AG04449 (cell line): ENCODE data around the gene LIMK2.
A peak's percentile ranks its signal among the peaks of the same experiment; 100 is the strongest.

Source experiments
- CTCF ChIA-PET: fragments of 350-600 bp; formaldehyde crosslinking; extraction: SDS; loops from one replicate; lab custom pipeline; 2021; ENCODE audit warnings: antibody characterized with exemption; lab: Yijun Ruan, JAX
- POLR2A ChIA-PET: fragments of 400-600, 350-600 bp; formaldehyde crosslinking; extraction: SDS; loops from one replicate; lab custom pipeline; 2020; ENCODE audit warnings: antibody characterized with exemption, inconsistent platforms; lab: Yijun Ruan, JAX
- DNase-seq: peaks from one replicate; pipeline ENCODE4 v3.0.0-alpha.2; 2010; ENCODE audit warnings: low read depth, low spot score
- H3K4me3 ChIP-seq: 2 replicates; pipeline ENCODE4 v1.5.1; 2011; ENCODE audit warnings: low read depth, mild to moderate bottlenecking, control low read depth, low read length
- CTCF ChIP-seq: IDR thresholded peaks from one replicate; pipeline ENCODE4 v1.5.1; 2011; ENCODE audit warnings: mild to moderate bottlenecking, moderate library complexity, low read length, control low read depth, inconsistent platforms; ENCODE audit not compliant: insufficient read depth; ENCODE audit errors: missing control alignments

LIMK2 gene

DNA sequence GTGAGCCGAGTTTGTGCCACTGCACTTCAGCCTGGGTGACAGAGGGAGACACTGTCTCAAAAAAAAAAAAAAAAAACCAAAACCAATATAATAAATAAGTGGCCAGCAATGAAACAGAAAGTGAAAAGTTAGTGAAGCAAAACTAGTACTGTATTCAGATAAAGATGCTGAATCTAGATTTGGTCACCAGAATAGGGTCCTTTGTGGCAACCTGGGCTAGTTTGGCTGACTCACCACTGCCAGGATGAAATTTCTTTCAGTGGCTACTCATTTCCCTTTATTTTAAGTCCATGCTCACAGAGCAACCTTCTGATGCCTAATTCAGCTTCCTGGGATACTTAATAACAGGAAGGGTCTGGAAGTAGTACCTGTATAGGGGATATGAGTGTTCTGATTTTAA, 26.0 kb downstream of the LIMK2 start:
- no peak for TF ChIP-seq CTCF
- CTCF ChIA-PET = interaction anchor here (3.0 to 10.4 kb wide), 2 partner anchors 28 to 130 kb away, joined by 11 to 91 read pairs; partner anchors contain the start of genes LIMK2 and SELENOM
- POLR2A ChIA-PET = no interaction called here
- DNase-seq = no peak
- H3K4me3 ChIP-seq = no peak overlapping the region

DNA sequence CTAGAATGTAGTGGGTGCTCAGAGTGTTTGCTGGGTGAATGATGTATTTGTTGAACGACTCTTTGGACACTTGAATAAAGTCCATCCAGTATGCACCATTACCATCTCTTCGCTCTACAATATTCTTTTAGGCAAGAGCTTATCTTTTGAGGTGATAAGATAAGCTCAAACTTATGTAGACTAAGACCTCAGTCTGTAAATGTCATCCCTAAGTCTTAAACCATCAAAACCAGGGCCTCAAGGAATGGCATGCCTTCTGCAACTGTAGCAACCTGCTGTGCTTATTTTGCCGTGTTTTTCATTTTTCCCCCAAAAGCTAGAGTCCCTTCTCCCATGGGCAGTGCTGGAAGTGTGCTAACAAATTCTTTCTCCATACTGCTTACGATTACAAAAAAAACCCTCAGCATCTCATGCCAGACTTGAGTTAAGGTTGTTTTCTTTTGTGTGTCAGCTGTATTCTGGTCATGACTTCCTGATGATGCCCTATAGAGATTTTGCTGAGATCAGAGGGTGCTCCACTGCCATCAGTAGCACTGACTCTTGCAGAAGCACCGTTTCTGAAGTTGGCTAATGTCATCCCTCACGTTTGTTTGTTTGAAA, 27.8 kb downstream of the LIMK2 start:
- POLR2A ChIA-PET = no interaction called here
- CTCF ChIA-PET = interaction anchor here (1.0 to 10.4 kb wide), 7 partner anchors 8 to 132 kb away, joined by 3 to 91 read pairs (median 11); partner anchors contain the start of genes LIMK2 and SELENOM
- peak; percentile 23 for DNase-seq
- no peak overlapping the region for H3K4me3 ChIP-seq
- no peak for TF ChIP-seq CTCF

DNA sequence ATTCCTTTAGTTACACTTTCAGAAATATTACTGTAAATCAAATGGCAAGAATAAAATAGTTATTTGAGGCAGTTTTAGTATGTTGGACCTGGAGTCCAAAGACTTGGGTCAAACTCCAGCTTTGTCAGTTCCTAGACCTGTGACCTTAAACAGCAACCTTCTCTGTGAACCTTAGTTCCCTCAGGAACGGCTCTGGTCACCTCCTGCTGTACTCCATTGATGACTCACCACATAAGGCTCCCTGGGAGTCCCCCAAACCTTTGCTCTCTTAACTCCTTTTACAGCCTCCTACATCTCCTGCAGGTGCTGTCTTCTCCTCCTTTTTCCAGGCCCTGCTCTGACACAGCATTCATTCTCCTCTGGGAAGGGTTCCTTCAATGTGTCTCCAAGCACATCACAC, 29.1 kb downstream of the LIMK2 start:
- TF ChIP-seq CTCF = no peak

DNA sequence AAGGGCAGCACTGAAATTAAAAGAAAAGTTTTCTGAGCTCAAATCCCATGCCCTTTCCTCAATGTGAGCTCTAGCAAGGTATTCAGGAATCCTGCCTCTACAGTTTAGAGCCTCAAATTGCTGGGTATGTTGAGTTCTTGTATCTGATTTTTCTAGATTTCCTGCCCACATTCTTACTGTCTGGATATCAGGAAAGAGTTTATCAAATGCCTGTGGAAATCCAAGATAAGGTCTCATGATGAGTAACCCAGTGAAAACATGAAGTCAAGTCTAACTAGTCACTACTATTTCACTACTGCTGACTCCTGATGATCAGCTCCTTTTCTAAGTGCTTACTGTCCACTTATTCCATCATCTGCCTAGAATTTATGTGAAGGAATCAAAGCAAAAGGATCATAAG, 29.8 kb downstream of the LIMK2 start:
- POLR2A ChIA-PET = interaction anchor here (0.6 to 0.9 kb wide), 4 partner anchors 9 to 694 kb away, joined by 3 to 6 read pairs (median 3); no protein-coding TSS in a partner anchor
- peak; percentile 37 for DNase-seq
- CTCF ChIA-PET = interaction anchor here (0.9 to 10.4 kb wide), 8 partner anchors 10 to 157 kb away, joined by 3 to 91 read pairs (median 6); partner anchors contain the start of genes LIMK2 and SELENOM
- TF ChIP-seq CTCF = peak; percentile 31
- no peak overlapping the region for H3K4me3 ChIP-seq

More for the DNA sequence above, 29.1 kb downstream of the LIMK2 start:
- CTCF ChIA-PET = interaction anchor here (0.7 to 10.4 kb wide), 9 partner anchors 10 to 156 kb away, joined by 3 to 91 read pairs (median 5); partner anchors contain the start of genes LIMK2 and SELENOM
- POLR2A ChIA-PET = interaction anchor here (0.6 to 0.9 kb wide), 2 partner anchors 9 to 157 kb away, joined by 3 read pairs; no protein-coding TSS in a partner anchor
- DNase-seq = no peak
- no peak overlapping the region for H3K4me3 ChIP-seq

DNA sequence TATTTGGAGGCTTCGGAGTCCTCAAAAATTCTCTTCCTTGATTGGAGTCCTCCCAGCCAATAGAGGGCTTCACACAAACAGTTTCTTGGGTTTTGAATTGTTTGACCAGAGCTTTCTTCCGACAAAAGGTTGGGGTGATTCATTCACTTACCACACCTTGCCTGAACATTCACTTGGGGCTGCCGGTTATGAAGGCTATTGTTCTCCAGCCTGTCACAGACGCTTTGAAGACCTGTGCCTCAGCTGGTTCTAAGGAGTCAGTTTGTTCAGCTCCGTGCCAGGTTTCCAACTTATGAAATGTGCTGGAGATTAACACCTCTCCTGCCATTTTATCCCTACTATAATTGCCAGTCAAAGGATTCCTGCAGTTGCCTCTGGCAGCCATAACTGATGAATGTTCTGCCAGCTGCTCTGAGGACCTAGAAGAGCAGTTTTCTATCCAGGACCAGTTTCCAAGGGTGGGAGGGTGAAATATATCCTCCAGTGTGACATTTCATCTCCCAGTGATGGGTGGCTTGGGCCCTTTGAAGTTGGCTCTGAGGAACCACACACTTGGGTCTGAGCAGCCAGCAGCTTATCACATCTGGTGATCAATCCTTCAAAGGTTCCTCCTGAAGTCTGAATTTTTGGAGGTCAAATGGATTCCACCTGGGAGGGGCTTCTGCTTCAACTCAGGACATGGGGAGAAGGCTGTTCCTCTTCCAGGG, 31.4 kb downstream of the LIMK2 start:
- ChIA-PET POLR2A (interaction anchor here (0.9 kb wide), 1 partner anchor 805 kb away, joined by 3 read pairs; no protein-coding TSS in a partner anchor), CTCF (interaction anchor here (0.7 to 10.4 kb wide), 13 partner anchors 8 to 161 kb away, joined by 3 to 91 read pairs (median 4); partner anchors contain the start of genes LIMK2 and PIK3IP1)
- H3K4me3 ChIP-seq = 0 out of 2 replicates have a peak overlapping the region, but pooled peaks have one; percentile 7
- TF ChIP-seq CTCF = no peak
- DNase-seq = no peak
